Caco-2 (cell line): Measurements from ENCODE around the gene DNAJA2. TPM values are rescaled to one million over a fixed set of nuclear protein-coding genes. Genes with fewer than 3 reads are reported as not detected.

ENCODE experiments used
- BruUV-seq: library from RNA; stranded (reverse); fragments of 400-500 nt; replicated peaks from 2 replicates; lab custom pipeline; 2021; lab: Mats Ljungman, UMichigan
- CTCF ChIA-PET: fragments of 300-600 bp; sonication (Branson Sonifier 250); formaldehyde crosslinking; loops from one replicate; lab custom pipeline; 2022; ENCODE audit warnings: antibody characterized with exemption; lab: Charles Lee
- POLR2A ChIA-PET: fragments of 300-600 bp; sonication (Branson Sonifier 250); formaldehyde crosslinking; loops from one replicate; lab custom pipeline; 2022; ENCODE audit warnings: antibody characterized with exemption; lab: Charles Lee
- DNase-seq, 2 experiments: peaks; one replicate each; pipeline versions ENCODE4 v3.0.0 to v3.0.0-alpha.2; 2020 to 2022
- H3K27me3 ChIP-seq: replicated peaks from 2 replicates; pipeline ENCODE4 v1.6.0; 2011; ENCODE audit warnings: low read length; ENCODE audit not compliant: control insufficient read depth, insufficient read depth
- H3K36me3 ChIP-seq: 2 replicates; pipeline ENCODE4 v1.5.1; 2011; ENCODE audit warnings: low read length; ENCODE audit not compliant: control insufficient read depth, insufficient read depth
- H3K4me1 ChIP-seq: fragments of 250-450 bp; sonication (Bioruptor Pico); 2 replicates; pipeline ENCODE4 v1.5.1; 2020; ENCODE audit warnings: mild to moderate bottlenecking
- H3K4me3 ChIP-seq: 2 replicates; pipeline ENCODE4 v1.5.1; 2011; ENCODE audit warnings: low read depth, mild to moderate bottlenecking, control low read depth, low read length
- H3K9me3 ChIP-seq: fragments of 250-450 bp; sonication (Bioruptor Pico); 2 replicates; pipeline ENCODE4 v1.5.1; 2020; ENCODE audit warnings: mild to moderate bottlenecking, moderate library complexity
- H3K27ac Mint-ChIP-seq: one replicate; pipeline ENCODE4 v1.8.0; 2022; ENCODE audit warnings: mixed read lengths; ENCODE audit not compliant: unreplicated experiment
- H3K27me3 Mint-ChIP-seq: one replicate; pipeline ENCODE4 v1.8.0; 2022; ENCODE audit warnings: mixed read lengths; ENCODE audit not compliant: insufficient read depth, unreplicated experiment
- H3K36me3 Mint-ChIP-seq: one replicate; pipeline ENCODE4 v1.8.0; 2022; ENCODE audit warnings: mild to moderate bottlenecking, mixed read lengths; ENCODE audit not compliant: insufficient read depth, unreplicated experiment
- H3K4me1 Mint-ChIP-seq: one replicate; pipeline ENCODE4 v1.8.0; 2022; ENCODE audit warnings: low read depth, mixed read lengths; ENCODE audit not compliant: unreplicated experiment
- H3K4me3 Mint-ChIP-seq: one replicate; pipeline ENCODE4 v1.8.0; 2022; ENCODE audit warnings: mild to moderate bottlenecking, moderate library complexity, mixed read lengths; ENCODE audit not compliant: unreplicated experiment
- H3K9me3 Mint-ChIP-seq: one replicate; pipeline ENCODE4 v1.8.0; 2022; ENCODE audit warnings: mixed read lengths; ENCODE audit not compliant: unreplicated experiment
- CTCF ChIP-seq, 2 experiments: fragments of 200-600 bp in 1 of 2; IDR thresholded peaks; 1 replicate in 1 of 2; 2 replicates in 1 of 2; pipeline versions ENCODE4 v1.5.1 to v1.8.0; 2011 to 2022; ENCODE audit warnings: antibody characterized with exemption in 1 of 2, control low read depth in 1 of 2, inconsistent platforms in 1 of 2, low read depth in 1 of 2, low read length in 1 of 2, mild to moderate bottlenecking in 1 of 2, moderate library complexity in 1 of 2; ENCODE audit not compliant: insufficient read depth in 1 of 2, severe bottlenecking in 1 of 2, unreplicated experiment in 1 of 2
- intact Hi-C: fragments of 100-400 bp; cut with micrococcal nuclease; formaldehyde crosslinking; loops from one replicate; pipeline ENCODE4 v1.10.0; 2022; ENCODE audit not compliant: unreplicated experiment
- total RNA-seq: library from RNA; stranded (reverse); gene quantifications from 2 replicates; pipeline ENCODE4 v1.2.3, GENCODE V29; 2022

Gene DNAJA2
- total RNA-seq, 1 experiment from 2014 or later, result 56.2 TPM

GRCh38 chr16:46922239-46922638 lies 51.2 kb downstream of the DNAJA2 start:
- Mint-ChIP-seq H3K9me3 (no peaks in the 10 kb centered on the region), H3K27ac (no peak overlapping the region), H3K27me3 (no peaks in the 10 kb centered on the region), H3K36me3 (peaks cover 94% of the 10 kb centered on the region), H3K4me1 (peaks cover 24% of the 10 kb centered on the region), H3K4me3 (peak overlapping the region; percentile 4)
- intact Hi-C loops, result no loop called here
- TF ChIP-seq CTCF (IDR thresholded peaks at IDR 0.05; ENCODE audit: insufficient read depth in 1 of 2, low read depth in 1 of 2, low read length in 1 of 2, severe bottlenecking in 1 of 2, unreplicated experiment in 1 of 2), result no peak
- POLR2A ChIA-PET, result no interaction called here
- Histone ChIP-seq H3K4me1 (peaks cover 18% of the 10 kb centered on the region), H3K4me3 (no peak overlapping the region), H3K36me3 (peaks cover 2% of the 10 kb centered on the region), H3K9me3 (no peaks in the 10 kb centered on the region), H3K27me3 (no peaks in the 10 kb centered on the region)
- DNase-seq, result no peak
- BruUV-seq, result no TSS peak
- CTCF ChIA-PET, result no interaction called here

GRCh38 chr16:46920402-46921068 lies 52.9 kb downstream of the DNAJA2 start:
- H3K36me3 ChIP-seq, result peaks cover 3% of the 10 kb centered on the region
- H3K4me3 Mint-ChIP-seq, result no peak overlapping the region
- no peaks in the 10 kb centered on the region for H3K9me3 ChIP-seq
- H3K4me1 Mint-ChIP-seq, result peaks cover 27% of the 10 kb centered on the region
- H3K36me3 Mint-ChIP-seq, result peaks cover 93% of the 10 kb centered on the region
- H3K4me1 ChIP-seq, result peaks cover 18% of the 10 kb centered on the region
- CTCF ChIA-PET, result interaction anchor here (1.0 kb wide), 1 partner anchor 64 kb away, joined by 3 read pairs; no protein-coding TSS in a partner anchor
- no peak for TF ChIP-seq CTCF (IDR thresholded peaks at IDR 0.05; ENCODE audit: insufficient read depth in 1 of 2, low read depth in 1 of 2, low read length in 1 of 2, severe bottlenecking in 1 of 2, unreplicated experiment in 1 of 2)
- POLR2A ChIA-PET, result no interaction called here
- intact Hi-C loops, result no loop called here
- no peak for DNase-seq
- peaks cover 4% of the 10 kb centered on the region for H3K9me3 Mint-ChIP-seq
- no peaks in the 10 kb centered on the region for H3K27me3 Mint-ChIP-seq
- H3K4me3 ChIP-seq, result no peak overlapping the region
- no peak overlapping the region for H3K27ac Mint-ChIP-seq
- BruUV-seq, result no TSS peak
- no peaks in the 10 kb centered on the region for H3K27me3 ChIP-seq

GRCh38 chr16:46918905-46919792 lies 54.3 kb downstream of the DNAJA2 start:
- CTCF ChIA-PET, result interaction anchor here (0.6 to 2.5 kb wide), 4 partner anchors 10 to 1245 kb away, joined by 3 to 20 read pairs (median 5); no protein-coding TSS in a partner anchor
- Mint-ChIP-seq H3K9me3 (peaks cover 10% of the 10 kb centered on the region), H3K4me3 (no peak overlapping the region), H3K27me3 (no peaks in the 10 kb centered on the region), H3K27ac (peak overlapping the region; percentile 21), H3K4me1 (peaks cover 32% of the 10 kb centered on the region), H3K36me3 (peaks cover 93% of the 10 kb centered on the region)
- no peak overlapping the region for H3K4me3 ChIP-seq
- no peaks in the 10 kb centered on the region for H3K27me3 ChIP-seq
- peaks cover 18% of the 10 kb centered on the region for H3K4me1 ChIP-seq
- TF ChIP-seq CTCF (IDR thresholded peaks at IDR 0.05; ENCODE audit: insufficient read depth in 1 of 2, low read depth in 1 of 2, low read length in 1 of 2, severe bottlenecking in 1 of 2, unreplicated experiment in 1 of 2), result peak in 1 of 2 experiments; percentile 41
- POLR2A ChIA-PET, result no interaction called here
- BruUV-seq, result no TSS peak
- no peaks in the 10 kb centered on the region for H3K9me3 ChIP-seq
- DNase-seq, result peak; percentile 73 to 78
- intact Hi-C loops, result loop anchor here (1.0 to 2.0 kb wide), 2 partner anchors 43 to 64 kb away; no protein-coding TSS in a partner anchor
- H3K36me3 ChIP-seq, result peaks cover 7% of the 10 kb centered on the region
